GM12874 (cell line): ENCODE results near the gene CLCN5.

Experiments
- CTCF ChIP-seq: IDR thresholded peaks from 2 replicates; pipeline ENCODE4 v1.5.1; 2011; ENCODE audit warnings: low read depth, mild to moderate bottlenecking, control low read depth, low read length, moderate library complexity; ENCODE audit not compliant: insufficient read depth

Gene CLCN5

GRCh38 chrX:50068285-50068563, 145.8 kb downstream of the CLCN5 start:
- TF ChIP-seq CTCF: no peak

GRCh38 chrX:50068893-50069292, 146.5 kb downstream of the CLCN5 start:
- TF ChIP-seq CTCF: no peak

DNA sequence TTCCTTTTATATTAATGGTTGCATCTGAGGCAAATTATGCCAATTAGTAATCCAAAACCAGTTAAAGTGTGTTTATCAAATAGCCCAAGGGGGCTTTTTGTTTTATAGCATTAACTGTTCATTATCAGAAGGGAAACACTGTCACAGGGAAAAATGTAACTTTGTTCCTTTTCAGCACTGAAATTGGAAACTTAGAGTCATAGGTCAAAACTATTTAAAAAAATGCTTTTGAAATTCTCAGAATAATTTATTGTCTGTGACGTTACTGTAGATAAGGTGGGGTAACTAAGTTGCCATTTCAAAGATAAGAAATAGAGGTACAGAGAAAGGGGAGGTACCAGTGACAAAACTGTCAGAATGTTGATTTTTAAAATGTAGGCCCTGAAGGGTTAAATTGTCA, 149.1 kb downstream of the CLCN5 start:
- no peak for TF ChIP-seq CTCF

- no peak for TF ChIP-seq CTCF
Measured at GRCh38 chrX:50072110-50072509, 149.7 kb downstream of the CLCN5 start.

- TF ChIP-seq CTCF: no peak
Measured at GRCh38 chrX:50073601-50074000, 151.2 kb downstream of the CLCN5 start.

DNA sequence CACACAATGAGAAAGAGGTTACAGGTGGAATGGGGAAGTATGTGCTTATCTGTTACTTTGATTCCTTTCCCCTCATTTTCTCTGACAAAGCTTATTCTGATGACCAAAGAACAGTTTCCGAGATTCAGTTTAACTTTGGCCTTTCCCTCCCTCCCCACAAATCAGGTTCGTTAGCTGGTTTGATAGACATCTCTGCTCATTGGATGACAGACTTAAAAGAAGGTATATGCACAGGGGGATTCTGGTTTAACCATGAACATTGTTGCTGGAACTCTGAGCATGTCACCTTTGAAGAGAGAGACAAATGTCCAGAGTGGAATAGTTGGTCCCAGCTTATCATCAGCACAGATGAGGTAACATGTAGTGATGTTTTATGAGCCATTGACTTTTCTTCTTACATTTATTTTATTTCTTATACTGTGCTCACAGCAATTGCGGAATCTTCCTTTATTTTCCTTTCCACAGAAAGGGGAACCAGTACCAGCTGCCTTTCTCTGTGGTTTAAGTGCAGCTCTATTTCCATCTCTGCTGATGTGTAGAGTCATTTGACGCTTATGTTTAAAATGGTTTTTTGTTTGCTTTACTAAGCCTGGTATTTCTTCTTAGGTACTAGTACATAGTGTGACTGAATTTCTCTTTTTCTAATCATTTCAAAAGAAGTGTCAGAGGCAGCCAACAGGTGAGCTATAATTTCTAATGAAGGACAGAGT, 153.4 kb downstream of the CLCN5 start:
- TF ChIP-seq CTCF: no peak

GRCh38 chrX:50081282-50081889, 159.0 kb downstream of the CLCN5 start:
- peak; percentile 37; the same call in 1 of the 2 replicates for TF ChIP-seq CTCF
